HepG2 (cell line): ENCODE data around the gene DLAT. TPM values are rescaled to one million over a fixed set of nuclear protein-coding genes. Genes with fewer than 3 reads are reported as not detected.

Experiments used
- ADNP ChIP-seq: sonication (generic); formaldehyde crosslinking; IDR thresholded peaks from 2 replicates; pipeline ENCODE4 v1.4.0; 2020; ENCODE audit warnings: missing genetic modification reagents
- ARHGAP35 ChIP-seq: sonication (generic); formaldehyde crosslinking; IDR thresholded peaks from 2 replicates; pipeline ENCODE4 v1.9.0; 2022; ENCODE audit warnings: mild to moderate bottlenecking, inconsistent platforms, moderate library complexity, missing genetic modification reagents, borderline replicate concordance
- FOXA1 ChIP-seq, 2 experiments: fragments of 450-650 bp in 1 of 2; sonication (generic) in 1 of 2; formaldehyde crosslinking in 1 of 2; IDR thresholded peaks; 2 replicates each; pipeline versions ENCODE4 v1.4.0 to v1.6.1; 2016 to 2020; ENCODE audit warnings: missing genetic modification reagents in 1 of 2
- GFI1 ChIP-seq: sonication (generic); formaldehyde crosslinking; IDR thresholded peaks from 2 replicates; pipeline ENCODE4 v1.5.0; 2020; ENCODE audit warnings: missing genetic modification reagents, mild to moderate bottlenecking, borderline replicate concordance
- GMEB2 ChIP-seq: IDR thresholded peaks from 2 replicates; pipeline ENCODE4 v1.6.1; 2016; ENCODE audit warnings: missing biosample characterization, missing genetic modification reagents, low read depth
- HMGA1 ChIP-seq: sonication (generic); formaldehyde crosslinking; conservative IDR thresholded peaks from 2 replicates; pipeline ENCODE4 v1.4.0; 2020; ENCODE audit warnings: missing genetic modification reagents
- IKZF4 ChIP-seq: sonication (generic); formaldehyde crosslinking; IDR thresholded peaks from 2 replicates; pipeline ENCODE4 v1.5.1; 2020; ENCODE audit warnings: borderline replicate concordance, mild to moderate bottlenecking, low read depth, missing genetic modification reagents; ENCODE audit errors: not compliant biosample characterization
- IRF2 ChIP-seq: IDR thresholded peaks from 2 replicates; pipeline ENCODE4 v1.6.1; 2018; ENCODE audit warnings: missing genetic modification reagents, missing compliant biosample characterization
- LCORL ChIP-seq, 2 experiments: fragments of 450-650 bp in 1 of 2; sonication (generic) in 1 of 2; formaldehyde crosslinking in 1 of 2; IDR thresholded peaks; 2 replicates each; pipeline versions ENCODE4 v1.5.0 to v1.6.1; 2017 to 2020; ENCODE audit warnings: antibody characterized with exemption in 1 of 2, missing genetic modification reagents in 1 of 2
- NFE2L2 ChIP-seq: fragments of 150-350 bp; IDR thresholded peaks from 2 replicates; pipeline ENCODE4 v1.6.1; 2014; ENCODE audit warnings: low read length
- NONO ChIP-seq, 2 experiments: fragments of 450-650 bp in 1 of 2; sonication (generic) in 1 of 2; formaldehyde crosslinking in 1 of 2; IDR thresholded peaks in 1 of 2; conservative IDR thresholded peaks in 1 of 2; 2 replicates each; pipeline versions ENCODE4 v1.6.1 to v1.8.0; 2017 to 2022; ENCODE audit warnings: mild to moderate bottlenecking in 1 of 2, missing genetic modification reagents in 1 of 2, moderate library complexity in 1 of 2
- POGZ ChIP-seq: sonication (generic); formaldehyde crosslinking; IDR thresholded peaks from 2 replicates; pipeline ENCODE4 v1.4.0; 2020; ENCODE audit warnings: mild to moderate bottlenecking, missing genetic modification reagents
- SETDB1 ChIP-seq: sonication (generic); formaldehyde crosslinking; IDR thresholded peaks from 2 replicates; pipeline ENCODE4 v1.5.1; 2020; ENCODE audit warnings: missing genetic modification reagents, mild to moderate bottlenecking, borderline replicate concordance
- SMYD3 ChIP-seq: sonication (generic); formaldehyde crosslinking; IDR thresholded peaks from 2 replicates; pipeline ENCODE4 v1.8.1; 2023; ENCODE audit warnings: mild to moderate bottlenecking, missing genetic modification reagents
- ZBTB3 ChIP-seq: sonication (generic); formaldehyde crosslinking; IDR thresholded peaks from 2 replicates; pipeline ENCODE4 v1.4.0; 2020; ENCODE audit warnings: low read depth, mild to moderate bottlenecking, moderate library complexity, missing genetic modification reagents, borderline replicate concordance
- ZFP62 ChIP-seq: sonication (generic); formaldehyde crosslinking; IDR thresholded peaks from 2 replicates; pipeline ENCODE4 v1.4.0; 2020; ENCODE audit warnings: missing genetic modification reagents
- ZFP82 ChIP-seq: sonication (generic); formaldehyde crosslinking; IDR thresholded peaks from 2 replicates; pipeline ENCODE4 v1.5.1; 2020; ENCODE audit warnings: mild to moderate bottlenecking, missing genetic modification reagents, borderline replicate concordance
- ZIK1 ChIP-seq: sonication (generic); formaldehyde crosslinking; IDR thresholded peaks from 2 replicates; pipeline ENCODE4 v1.5.0; 2020; ENCODE audit warnings: mild to moderate bottlenecking, low read depth, missing genetic modification reagents, borderline replicate concordance
- ZNF264 ChIP-seq: sonication (generic); formaldehyde crosslinking; IDR thresholded peaks from 2 replicates; pipeline ENCODE4 v1.4.0; 2020; ENCODE audit warnings: missing genetic modification reagents
- ZNF558 ChIP-seq: sonication (generic); formaldehyde crosslinking; IDR thresholded peaks from 2 replicates; pipeline ENCODE4 v1.9.0; 2022; ENCODE audit warnings: mild to moderate bottlenecking, missing genetic modification reagents, borderline replicate concordance
- ZNF598 ChIP-seq: sonication (generic); formaldehyde crosslinking; IDR thresholded peaks from 2 replicates; pipeline ENCODE4 v1.5.1; 2020; ENCODE audit warnings: mild to moderate bottlenecking, missing genetic modification reagents, borderline replicate concordance
- ZNF605 ChIP-seq: sonication (generic); formaldehyde crosslinking; IDR thresholded peaks from 2 replicates; pipeline ENCODE4 v1.8.0; 2022; ENCODE audit warnings: mild to moderate bottlenecking, missing genetic modification reagents
- ZNF674 ChIP-seq: sonication (generic); formaldehyde crosslinking; IDR thresholded peaks from 2 replicates; pipeline ENCODE4 v1.5.0; 2020; ENCODE audit warnings: low read depth, mild to moderate bottlenecking, missing genetic modification reagents
- polyA plus RNA-seq, 8 experiments: library from polyadenylated mRNA; depleted of rRNA in 3 of 8; stranded (reverse) in 7 of 8; unstranded in 1 of 8; fragments of >200 nt; fragmentation: Illumina TruSeq in 4 of 8; extraction: Trizol in 4 of 8; gene quantifications; 2 replicates each; pipeline versions ENCODE4 v1.2.1 to v1.2.3, GENCODE V29; 2011 to 2016; ENCODE audit warnings: low read depth in 4 of 8, missing spikeins in 1 of 8, mixed read lengths in 1 of 8; ENCODE audit not compliant: insufficient read depth in 1 of 8
- total RNA-seq, 5 experiments: library from RNA; depleted of rRNA; stranded (reverse); fragments of >200 nt; fragmentation: Illumina TruSeq; extraction: Trizol; gene quantifications; 2 replicates each; pipeline ENCODE4 v1.2.3, GENCODE V29; 2016; ENCODE audit warnings: low read depth in 1 of 5
- TF ChIP-seq, protein P1 (sequence below): conservative IDR thresholded peaks from 2 replicates; pipeline ENCODE4 v1.6.1; 2018; ENCODE audit warnings: missing genetic modification reagents
- TF ChIP-seq, protein P2 (sequence below): sonication (generic); formaldehyde crosslinking; IDR thresholded peaks from 2 replicates; pipeline ENCODE4 v1.8.1; 2022; ENCODE audit warnings: mild to moderate bottlenecking, missing genetic modification reagents

Gene DLAT
- total and polyA plus RNA-seq, 2 of the 13 experiments (the other 11 are each of a cell fraction or from before 2014, with no cell fraction given) = 26.4 to 62.2 TPM

GRCh38 chr11:112024773-112025678, at the start of gene DLAT (continued):
- TF ChIP-seq GMEB2 (CRISPR knock-in tag) = peak; percentile 68
- TF ChIP-seq POGZ (CRISPR knock-in tag) = peak; percentile 74
- no peak for TF ChIP-seq FOXA1 (IDR thresholded peaks at IDR 0.05)
- peak; percentile 13; the same call in 1 of the 2 replicates for TF ChIP-seq FOXA1 (CRISPR knock-in tag; IDR thresholded peaks at IDR 0.05)
- peak; percentile 86; the same call in 1 of the 2 replicates for TF ChIP-seq ZIK1
- TF ChIP-seq, protein P1, sequence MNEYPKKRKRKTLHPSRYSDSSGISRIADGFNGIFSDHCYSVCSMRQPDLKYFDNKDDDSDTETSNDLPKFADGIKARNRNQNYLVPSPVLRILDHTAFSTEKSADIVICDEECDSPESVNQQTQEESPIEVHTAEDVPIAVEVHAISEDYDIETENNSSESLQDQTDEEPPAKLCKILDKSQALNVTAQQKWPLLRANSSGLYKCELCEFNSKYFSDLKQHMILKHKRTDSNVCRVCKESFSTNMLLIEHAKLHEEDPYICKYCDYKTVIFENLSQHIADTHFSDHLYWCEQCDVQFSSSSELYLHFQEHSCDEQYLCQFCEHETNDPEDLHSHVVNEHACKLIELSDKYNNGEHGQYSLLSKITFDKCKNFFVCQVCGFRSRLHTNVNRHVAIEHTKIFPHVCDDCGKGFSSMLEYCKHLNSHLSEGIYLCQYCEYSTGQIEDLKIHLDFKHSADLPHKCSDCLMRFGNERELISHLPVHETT (CRISPR knock-in tag) = no peak
- TF ChIP-seq HMGA1 (CRISPR knock-in tag) = no peak
- no peak for TF ChIP-seq ADNP (CRISPR knock-in tag)
- peak; percentile 83; the same call in 1 of the 2 replicates for TF ChIP-seq IRF2 (CRISPR knock-in tag)
- TF ChIP-seq ZNF598 (CRISPR knock-in tag) = peak; percentile 82; the same call in 1 of the 2 replicates
- TF ChIP-seq ZNF558 (CRISPR knock-in tag) = peak; percentile 90; the same call in 1 of the 2 replicates
- no peak for TF ChIP-seq NONO (IDR thresholded peaks at IDR 0.05)
- peak; percentile 93 for TF ChIP-seq NONO (CRISPR knock-in tag; conservative IDR thresholded peaks at IDR 0.05)
- no peak for TF ChIP-seq ZFP62 (CRISPR knock-in tag)
- TF ChIP-seq GFI1 (CRISPR knock-in tag) = no peak
- TF ChIP-seq IKZF4 (CRISPR knock-in tag) = peak; percentile 18
- TF ChIP-seq SMYD3 (CRISPR knock-in tag) = peak; percentile 73; the same call in 1 of the 2 replicates
- TF ChIP-seq SETDB1 (CRISPR knock-in tag) = no peak
- no peak for TF ChIP-seq LCORL (IDR thresholded peaks at IDR 0.05)
- TF ChIP-seq LCORL (CRISPR knock-in tag; IDR thresholded peaks at IDR 0.05) = peak; percentile 77
- TF ChIP-seq ARHGAP35 (CRISPR knock-in tag) = peak; percentile 58; the same call in 1 of the 2 replicates
- TF ChIP-seq NFE2L2 = no peak
- peak; percentile 91; the same call in 1 of the 2 replicates for TF ChIP-seq ZFP82 (CRISPR knock-in tag)
- peak; percentile 47; the same call in 1 of the 2 replicates for TF ChIP-seq ZBTB3 (CRISPR knock-in tag)
- TF ChIP-seq, protein P2, sequence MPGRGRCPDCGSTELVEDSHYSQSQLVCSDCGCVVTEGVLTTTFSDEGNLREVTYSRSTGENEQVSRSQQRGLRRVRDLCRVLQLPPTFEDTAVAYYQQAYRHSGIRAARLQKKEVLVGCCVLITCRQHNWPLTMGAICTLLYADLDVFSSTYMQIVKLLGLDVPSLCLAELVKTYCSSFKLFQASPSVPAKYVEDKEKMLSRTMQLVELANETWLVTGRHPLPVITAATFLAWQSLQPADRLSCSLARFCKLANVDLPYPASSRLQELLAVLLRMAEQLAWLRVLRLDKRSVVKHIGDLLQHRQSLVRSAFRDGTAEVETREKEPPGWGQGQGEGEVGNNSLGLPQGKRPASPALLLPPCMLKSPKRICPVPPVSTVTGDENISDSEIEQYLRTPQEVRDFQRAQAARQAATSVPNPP (CRISPR knock-in tag) = peak; percentile 96
- TF ChIP-seq ZNF264 (CRISPR knock-in tag) = peak; percentile 34; the same call in 1 of the 2 replicates
- TF ChIP-seq ZNF605 (CRISPR knock-in tag) = peak; percentile 93
- no peak for TF ChIP-seq ZNF674 (CRISPR knock-in tag)
